OCI-LY3 (cell line): ENCODE results near the gene CMIP.

Experiments
- CTCF ChIP-seq: fragments of 200-600, 300-600 bp; sonication (generic); IDR thresholded peaks from 2 replicates; pipeline ENCODE4 v1.5.1; 2014; ENCODE audit warnings: antibody characterized with exemption, low read length, low read depth
- EZH2phosphoT487 ChIP-seq: fragments of 200-600 bp; shearing (Covaris generic); IDR thresholded peaks from 2 replicates; pipeline ENCODE4 v1.6.1; 2018; ENCODE audit warnings: antibody characterized with exemption, mixed run types, low read depth

- no peak for TF ChIP-seq CTCF
- TF ChIP-seq EZH2phosphoT487: no peak
Measured at GRCh38 chr16:81702506-81702905, 257.9 kb downstream of the CMIP start.
